Measurements from ENCODE around the gene LPA.

The LPA gene

GRCh38 chr6:160513836-160514235, 150.2 kb downstream of the LPA start:
- DNase-seq = no peak

- no peak for DNase-seq
Measured at GRCh38 chr6:160510976-160511617, 153.0 kb downstream of the LPA start.

GRCh38 chr6:160510199-160510598, 153.9 kb downstream of the LPA start:
- DNase-seq = no peak

- no peak for DNase-seq
Measured at GRCh38 chr6:160509610-160510009, 154.5 kb downstream of the LPA start.

- no peak for DNase-seq
Measured at GRCh38 chr6:160508599-160508998, 155.5 kb downstream of the LPA start.

GRCh38 chr6:160507420-160507819, 156.7 kb downstream of the LPA start:
- no peak for DNase-seq

- DNase-seq = no peak
Measured at GRCh38 chr6:160505970-160506369, 158.1 kb downstream of the LPA start.

GRCh38 chr6:160500639-160501038, 163.4 kb downstream of the LPA start:
- no peak for DNase-seq

GRCh38 chr6:160494576-160494975, 169.5 kb downstream of the LPA start:
- no peak for DNase-seq

- DNase-seq = no peak
Measured at GRCh38 chr6:160489091-160489490, 175.0 kb downstream of the LPA start.

GRCh38 chr6:160487116-160487515, 177.0 kb downstream of the LPA start:
- DNase-seq = no peak

Measured in NCI-H2171 treated with DMSO at 0.1 percent for 48 hours (cell line).